NCI-H446 treated with DMSO at 0.1 percent for 48 hours (cell line): Measurements from ENCODE around the gene ARHGEF33.

Source experiments
- DNase-seq: peaks from one replicate; lab custom pipeline; 2025; lab: John Stamatoyannopoulos, UW

ARHGEF33 gene

GRCh38 chr2:38889575-38889974 lies at the start of gene ARHGEF33:
TSS of gene ARHGEF33 (plus strand) at chr2:38889875. CDS start at chr2:38919448, 29,573 bp downstream.
- no peak for DNase-seq

GRCh38 chr2:38850045-38850444 lies 39.6 kb upstream of the ARHGEF33 start:
- no peak for DNase-seq

GRCh38 chr2:38856165-38856564 lies 33.5 kb upstream of the ARHGEF33 start:
- no peak for DNase-seq

- no peak for DNase-seq
These were observed 27.2 kb upstream of the ARHGEF33 start for GRCh38 chr2:38862476-38862875.

- DNase-seq: no peak
These were observed 26.5 kb upstream of the ARHGEF33 start for GRCh38 chr2:38863061-38863695.

GRCh38 chr2:38866773-38867443 lies 22.8 kb upstream of the ARHGEF33 start:
- no peak for DNase-seq

GRCh38 chr2:38871432-38871831 lies 18.2 kb upstream of the ARHGEF33 start:
- DNase-seq: no peak

GRCh38 chr2:38873763-38874162 lies 15.9 kb upstream of the ARHGEF33 start:
- DNase-seq: no peak

- DNase-seq: no peak
These were observed 14.5 kb upstream of the ARHGEF33 start for GRCh38 chr2:38875227-38875575.

GRCh38 chr2:38875576-38876367 lies 13.9 kb upstream of the ARHGEF33 start, which contains the start of the genes DHX57 and MORN2:
TSS of gene DHX57 (minus strand) at chr2:38875934. CDS start at chr2:38868405, 7,529 bp downstream.
TSS of gene MORN2 (plus strand) at chr2:38875976.
- peak; percentile 49 for DNase-seq

GRCh38 chr2:38876407-38876806 lies 13.3 kb upstream of the ARHGEF33 start:
- DNase-seq: no peak

- no peak for DNase-seq
These were observed 3.6 kb upstream of the ARHGEF33 start for GRCh38 chr2:38886063-38886462.

- no peak for DNase-seq
These were observed 2.3 kb upstream of the ARHGEF33 start for GRCh38 chr2:38887347-38887746.

GRCh38 chr2:38887902-38888554 lies 1.6 kb upstream of the ARHGEF33 start:
- DNase-seq: no peak

- DNase-seq: no peak
These were observed 630 bp upstream of the ARHGEF33 start for GRCh38 chr2:38889045-38889444.

- no peak for DNase-seq
These were observed 3.1 kb downstream of the ARHGEF33 start for GRCh38 chr2:38892819-38893218.

- DNase-seq: no peak
These were observed 8.6 kb downstream of the ARHGEF33 start for GRCh38 chr2:38898256-38898655.

GRCh38 chr2:38900726-38901125 lies 11.1 kb downstream of the ARHGEF33 start:
- no peak for DNase-seq

GRCh38 chr2:38905251-38905650 lies 15.6 kb downstream of the ARHGEF33 start:
- no peak for DNase-seq

- DNase-seq: no peak
These were observed 17.6 kb downstream of the ARHGEF33 start for GRCh38 chr2:38907242-38907641.

GRCh38 chr2:38907743-38908562 lies 18.3 kb downstream of the ARHGEF33 start:
- no peak for DNase-seq
